HG03520 (cell line): ENCODE results near the gene RANGAP1.

Experiments used
- ATAC-seq: cut with Tn5 transposase; IDR thresholded peaks from one replicate; pipeline ENCODE4 v1.9.1; 2021; ENCODE audit warnings: mild to moderate bottlenecking, moderate library complexity; ENCODE audit not compliant: unreplicated experiment

The RANGAP1 gene

DNA sequence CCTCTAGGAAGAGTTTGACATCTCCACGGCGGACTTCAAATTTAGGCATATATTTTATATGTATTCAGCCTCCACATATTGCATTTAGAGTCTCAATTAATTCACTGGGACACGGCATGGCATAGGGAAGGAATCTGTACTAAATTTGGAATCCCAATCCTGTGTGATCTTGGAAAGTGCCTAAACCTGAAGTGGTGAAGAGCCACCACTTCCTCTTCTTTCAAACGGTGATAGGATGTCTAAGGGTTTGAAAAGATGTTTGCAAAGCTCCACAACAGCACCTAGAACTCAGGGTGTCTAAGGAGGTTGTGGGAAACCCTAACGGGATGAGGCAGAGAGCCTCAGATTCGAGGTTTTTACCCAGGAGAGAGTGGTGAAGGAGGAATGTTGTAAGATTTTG is 81.9 kb downstream of the RANGAP1 start:
- ATAC-seq: no peak

DNA sequence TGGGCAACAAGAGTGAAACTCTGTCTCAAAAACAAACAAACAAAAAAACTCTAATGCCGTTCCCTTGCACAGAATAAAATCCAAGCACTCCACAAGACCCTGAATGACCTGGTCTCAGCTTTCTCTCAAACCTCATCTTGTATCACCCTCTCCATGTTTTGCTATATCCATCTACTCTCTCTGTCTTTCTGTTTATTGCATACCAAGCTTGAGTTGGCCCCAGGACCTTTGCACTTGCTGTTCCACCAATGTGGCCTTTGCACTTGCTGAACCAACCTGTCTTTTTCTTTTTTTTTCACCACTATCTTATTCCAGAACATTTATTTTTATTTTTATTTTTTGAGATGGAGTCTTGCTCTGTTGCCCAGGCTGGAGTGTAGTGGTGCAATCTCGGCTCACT is 82.9 kb downstream of the RANGAP1 start:
- ATAC-seq: no peak

DNA sequence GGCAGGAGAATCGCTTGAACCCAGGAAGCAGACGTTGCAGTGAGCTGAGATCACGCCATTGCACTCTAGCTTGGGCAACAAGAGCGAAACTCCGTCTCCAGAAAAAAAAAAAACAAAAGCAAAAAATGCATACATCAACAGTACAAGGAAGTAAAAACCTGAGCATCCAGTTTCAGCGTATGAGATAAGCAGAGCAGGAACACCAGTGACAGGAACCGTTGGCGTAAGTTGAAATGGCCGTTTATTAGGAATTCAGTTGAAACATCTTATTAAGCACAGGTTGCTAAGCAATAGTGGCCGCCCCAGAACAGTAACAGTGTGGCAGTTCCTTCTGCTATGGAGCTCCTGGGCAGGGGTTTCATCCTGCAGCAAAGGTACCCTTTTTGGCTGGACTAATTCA is 84.8 kb downstream of the RANGAP1 start:
- ATAC-seq: no peak

DNA sequence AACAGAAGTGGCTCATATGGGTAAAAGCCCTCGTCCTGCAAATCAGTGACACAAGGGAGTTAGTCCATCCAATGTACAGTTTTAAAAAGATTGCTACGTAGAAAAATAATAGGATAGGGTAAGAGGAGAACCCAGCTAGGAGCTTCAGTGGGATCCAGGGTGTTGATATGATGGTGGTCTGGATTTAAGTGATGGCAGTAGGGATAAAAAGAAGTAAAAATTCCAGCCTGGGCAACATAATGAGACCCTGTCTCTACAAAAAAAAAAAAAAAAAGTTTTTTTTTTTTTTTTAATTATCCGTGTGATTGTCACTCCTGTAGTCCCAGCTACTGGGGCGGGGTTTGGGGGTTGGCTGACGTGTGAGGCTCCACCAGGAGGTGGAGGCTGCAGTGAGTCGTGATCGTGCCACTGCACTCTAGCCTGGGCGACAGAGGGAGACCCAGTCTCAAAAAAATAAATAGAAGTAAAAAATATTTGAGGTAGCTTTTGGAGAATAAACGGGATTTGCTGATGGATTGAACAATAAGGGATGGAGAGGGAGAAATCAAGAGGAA is 87.9 kb downstream of the RANGAP1 start:
- no peak for ATAC-seq

DNA sequence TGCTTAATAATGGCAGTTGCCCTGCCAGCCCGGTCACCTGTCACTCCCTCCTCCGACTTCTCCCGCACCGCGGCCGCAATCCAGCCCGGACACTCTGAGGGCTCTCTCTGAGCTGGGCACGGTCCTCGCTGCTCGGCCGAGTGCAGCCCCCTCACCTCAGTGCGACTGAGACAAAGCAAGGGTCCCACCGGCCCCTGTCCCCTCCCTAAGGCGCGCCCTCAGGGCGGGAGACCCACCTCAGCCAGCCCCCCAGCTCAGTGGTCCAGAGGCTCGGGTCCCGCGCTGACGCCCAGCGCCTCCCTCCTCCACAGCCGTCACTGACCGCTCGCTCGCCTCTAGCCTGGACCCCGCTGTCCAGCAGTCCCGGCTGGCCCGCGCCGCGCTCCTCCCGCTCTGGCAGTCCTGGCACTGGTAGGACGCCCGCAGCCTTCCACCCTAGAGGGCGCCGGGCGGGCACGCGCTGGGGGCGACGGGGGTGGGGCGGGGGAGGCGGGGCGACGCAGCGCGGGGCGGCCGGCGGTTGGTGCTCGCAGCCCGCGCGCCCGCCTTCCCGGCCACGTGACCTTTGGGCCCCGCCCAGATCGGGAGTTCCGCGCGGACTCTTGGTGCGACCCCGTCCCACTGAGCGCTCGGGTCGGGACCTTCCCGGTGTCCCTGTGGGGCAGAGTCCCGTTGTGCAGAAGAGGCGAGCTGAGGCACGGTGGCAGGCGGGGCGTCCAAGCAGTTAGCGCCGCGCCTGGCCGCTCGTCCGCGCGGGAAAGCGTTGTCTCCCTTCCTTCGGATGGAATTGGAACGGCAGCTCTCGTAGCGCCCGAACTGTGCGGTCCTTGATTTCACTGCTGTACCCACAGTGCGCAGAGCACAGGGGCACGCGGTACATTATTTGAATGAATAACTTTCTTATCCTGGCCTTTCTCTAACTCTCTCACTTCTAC is 88.7 kb downstream of the RANGAP1 start:
- peak; percentile 49 for ATAC-seq
